HG02840 (cell line): ENCODE results near the gene ARID5A.

Experiments used
- ATAC-seq: cut with Tn5 transposase; IDR thresholded peaks from one replicate; pipeline ENCODE4 v1.9.1; 2021; ENCODE audit warnings: mild to moderate bottlenecking, moderate library complexity, moderate number of reproducible peaks; ENCODE audit not compliant: unreplicated experiment, low FRiP score

The ARID5A gene

GRCh38 chr2:96591054-96591453 lies 54.5 kb downstream of the ARID5A start:
- no peak for ATAC-seq

DNA sequence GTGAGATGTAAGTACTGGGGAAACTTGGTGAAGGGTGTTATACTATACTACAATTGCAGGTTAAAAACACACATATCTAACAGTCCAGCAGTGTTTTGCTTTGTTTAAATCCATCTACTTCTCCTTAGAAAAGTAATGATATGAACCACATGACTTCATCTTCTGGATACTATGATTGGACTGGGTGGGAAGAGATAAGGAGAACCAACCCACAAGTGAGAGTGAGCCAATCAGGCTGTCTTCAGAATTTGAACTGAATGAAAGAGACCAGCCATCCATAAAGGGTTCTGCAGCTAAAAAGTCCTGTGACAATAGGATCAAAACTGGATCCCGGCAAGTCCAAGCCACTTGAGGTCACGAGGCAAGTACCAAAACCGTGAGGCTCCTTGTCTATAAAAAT lies 54.9 kb downstream of the ARID5A start:
- ATAC-seq = no peak

DNA sequence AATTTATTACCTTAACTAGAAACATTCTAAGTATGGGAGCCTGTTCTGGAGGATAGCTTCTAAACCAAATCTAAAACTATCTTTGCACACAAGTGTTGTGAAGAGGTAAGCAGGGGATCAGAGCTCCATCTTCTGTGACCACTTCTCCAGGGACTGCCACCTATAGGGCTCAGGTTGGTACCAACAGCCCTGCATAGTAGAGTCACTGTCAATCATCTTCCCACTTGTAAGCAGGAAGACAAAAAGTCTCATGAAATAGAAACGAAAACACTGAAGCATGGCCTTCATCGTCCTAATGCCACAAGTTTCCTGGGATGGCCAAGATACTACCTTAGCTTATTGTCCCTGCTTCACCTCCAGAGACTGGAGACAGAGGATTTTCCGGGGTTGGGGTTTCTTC lies 57.7 kb downstream of the ARID5A start:
- ATAC-seq = no peak

DNA sequence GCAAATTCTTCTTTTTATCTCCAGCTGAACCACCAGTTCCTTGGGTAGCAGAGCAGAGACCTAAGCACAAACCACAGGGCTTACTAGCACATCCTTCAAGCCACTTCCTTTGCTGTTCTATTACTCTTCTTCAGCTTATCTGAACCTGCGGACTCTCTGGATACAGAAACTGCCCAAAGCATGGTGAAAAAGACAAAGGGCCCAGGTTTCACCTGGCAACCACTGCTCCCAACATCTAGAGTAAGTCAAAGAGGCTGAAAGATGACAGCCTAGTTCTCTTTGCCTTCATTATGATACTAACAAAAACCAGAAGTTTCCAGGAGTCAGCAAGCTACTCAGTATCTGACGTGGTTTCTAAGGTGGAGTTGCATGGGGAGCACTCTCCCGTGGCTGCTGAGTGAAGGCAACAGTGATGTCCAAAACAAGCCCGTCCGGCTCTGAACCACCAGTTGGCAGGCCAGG lies 58.2 kb downstream of the ARID5A start:
- ATAC-seq = no peak

- ATAC-seq = no peak
These were observed 60.0 kb downstream of the ARID5A start for GRCh38 chr2:96596596-96596995.

- ATAC-seq = no peak
These were observed 63.4 kb downstream of the ARID5A start for GRCh38 chr2:96599941-96600340.

DNA sequence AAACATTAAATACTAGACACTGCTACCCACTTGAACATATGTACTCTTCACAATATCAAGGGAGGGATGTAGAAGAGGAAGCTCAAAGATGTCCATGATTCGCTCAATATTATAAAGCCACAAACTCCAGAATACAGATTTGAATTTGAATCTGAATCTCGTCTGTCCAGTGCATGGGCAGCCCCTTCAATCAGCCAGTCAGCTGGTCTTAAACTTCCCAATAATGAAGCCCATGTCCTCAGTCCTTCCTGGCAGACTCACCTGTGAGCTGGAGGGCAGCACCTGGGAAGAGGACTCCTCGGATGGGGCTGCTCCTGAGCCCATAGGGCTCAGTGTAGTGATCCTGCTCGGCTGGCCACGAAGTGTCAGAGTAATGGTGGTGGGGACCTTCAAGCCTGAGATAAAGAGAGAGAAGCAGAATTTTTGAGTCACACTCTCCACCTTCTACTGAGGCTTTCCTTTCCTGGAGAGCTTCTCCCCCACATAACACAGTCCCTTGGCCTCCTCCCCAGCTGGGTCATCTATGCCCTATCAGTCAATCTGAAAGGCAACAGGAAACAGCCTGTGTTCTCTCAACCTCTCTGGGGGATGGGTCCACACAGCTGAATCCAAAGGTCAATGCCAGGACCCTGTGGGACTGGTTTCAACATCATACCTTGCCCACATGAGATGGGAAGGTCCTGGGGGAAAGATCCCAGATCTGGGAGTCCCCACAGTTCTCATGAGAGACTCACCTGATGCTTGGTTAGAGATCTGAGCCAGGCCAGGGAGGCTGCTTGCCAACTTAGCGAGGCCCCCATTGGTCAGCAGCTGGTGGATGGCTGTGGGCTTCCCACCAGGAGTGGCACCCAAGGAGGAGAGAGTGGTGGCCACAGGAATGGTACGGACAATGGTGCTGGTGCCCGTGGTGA lies 65.1 kb downstream of the ARID5A start:
- no peak for ATAC-seq
